Measurements from ENCODE around the gene DCX.

Gene DCX

GRCh38 chrX:111376897-111377578, 35.0 kb downstream of the DCX start:
- no peaks in the 10 kb centered on the region for H3K9me3 ChIP-seq (ENCODE audit: insufficient read depth, low read length, severe bottlenecking)
- no peaks in the 10 kb centered on the region for H4K20me1 ChIP-seq (ENCODE audit: insufficient read depth, low read length)
- H3K36me3 ChIP-seq (ENCODE audit: insufficient read depth, low read length), result no peaks in the 10 kb centered on the region
- no peak for DNase-seq
- no peak overlapping the region for H3K4me3 ChIP-seq (ENCODE audit: low read depth in 1 of 2, low read length in 2 of 2)
- H3K27ac ChIP-seq (ENCODE audit: low read length), result no peak overlapping the region
- no peaks in the 10 kb centered on the region for H3K79me2 ChIP-seq (ENCODE audit: insufficient read depth, low read length)
- H3K27me3 ChIP-seq (ENCODE audit: insufficient read depth, low read length, poor library complexity), result no peaks in the 10 kb centered on the region
- H3K4me2 ChIP-seq (ENCODE audit: insufficient read depth, low read length), result no peak overlapping the region
- H2AFZ ChIP-seq (ENCODE audit: low read depth, low read length), result no peak overlapping the region
- H3K4me1 ChIP-seq (ENCODE audit: insufficient read depth, low read length), result no peaks in the 10 kb centered on the region
- TF ChIP-seq, protein P1, sequence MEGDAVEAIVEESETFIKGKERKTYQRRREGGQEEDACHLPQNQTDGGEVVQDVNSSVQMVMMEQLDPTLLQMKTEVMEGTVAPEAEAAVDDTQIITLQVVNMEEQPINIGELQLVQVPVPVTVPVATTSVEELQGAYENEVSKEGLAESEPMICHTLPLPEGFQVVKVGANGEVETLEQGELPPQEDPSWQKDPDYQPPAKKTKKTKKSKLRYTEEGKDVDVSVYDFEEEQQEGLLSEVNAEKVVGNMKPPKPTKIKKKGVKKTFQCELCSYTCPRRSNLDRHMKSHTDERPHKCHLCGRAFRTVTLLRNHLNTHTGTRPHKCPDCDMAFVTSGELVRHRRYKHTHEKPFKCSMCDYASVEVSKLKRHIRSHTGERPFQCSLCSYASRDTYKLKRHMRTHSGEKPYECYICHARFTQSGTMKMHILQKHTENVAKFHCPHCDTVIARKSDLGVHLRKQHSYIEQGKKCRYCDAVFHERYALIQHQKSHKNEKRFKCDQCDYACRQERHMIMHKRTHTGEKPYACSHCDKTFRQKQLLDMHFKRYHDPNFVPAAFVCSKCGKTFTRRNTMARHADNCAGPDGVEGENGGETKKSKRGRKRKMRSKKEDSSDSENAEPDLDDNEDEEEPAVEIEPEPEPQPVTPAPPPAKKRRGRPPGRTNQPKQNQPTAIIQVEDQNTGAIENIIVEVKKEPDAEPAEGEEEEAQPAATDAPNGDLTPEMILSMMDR (IDR thresholded peaks at IDR 0.05; ENCODE audit: borderline replicate concordance, extremely low read depth, low read length, poor library complexity, severe bottlenecking), result no peak
- TF ChIP-seq EZH2 (IDR thresholded peaks at IDR 0.05; ENCODE audit: borderline replicate concordance, low read depth, low read length, severe bottlenecking), result no peak
- no peak for ATAC-seq (ENCODE audit: insufficient read depth, low read depth)
- H3K9ac ChIP-seq (ENCODE audit: low read depth, low read length), result no peak overlapping the region

- H3K27me3 ChIP-seq (ENCODE audit: insufficient read depth, low read length, poor library complexity), result no peaks in the 10 kb centered on the region
- no peak for ATAC-seq (ENCODE audit: insufficient read depth, low read depth)
- TF ChIP-seq, protein P1 (IDR thresholded peaks at IDR 0.05; ENCODE audit: borderline replicate concordance, extremely low read depth, low read length, poor library complexity, severe bottlenecking), result no peak
- no peak for TF ChIP-seq EZH2 (IDR thresholded peaks at IDR 0.05; ENCODE audit: borderline replicate concordance, low read depth, low read length, severe bottlenecking)
- no peak overlapping the region for H3K4me3 ChIP-seq (ENCODE audit: low read depth in 1 of 2, low read length in 2 of 2)
- H3K9ac ChIP-seq (ENCODE audit: low read depth, low read length), result no peak overlapping the region
- no peaks in the 10 kb centered on the region for H3K79me2 ChIP-seq (ENCODE audit: insufficient read depth, low read length)
- H4K20me1 ChIP-seq (ENCODE audit: insufficient read depth, low read length), result no peaks in the 10 kb centered on the region
- no peak overlapping the region for H3K4me2 ChIP-seq (ENCODE audit: insufficient read depth, low read length)
- no peak overlapping the region for H3K27ac ChIP-seq (ENCODE audit: low read length)
- no peaks in the 10 kb centered on the region for H3K4me1 ChIP-seq (ENCODE audit: insufficient read depth, low read length)
- no peak for DNase-seq
- no peaks in the 10 kb centered on the region for H3K36me3 ChIP-seq (ENCODE audit: insufficient read depth, low read length)
- H2AFZ ChIP-seq (ENCODE audit: low read depth, low read length), result no peak overlapping the region
- H3K9me3 ChIP-seq (ENCODE audit: insufficient read depth, low read length, severe bottlenecking), result no peaks in the 10 kb centered on the region
Observed at GRCh38 chrX:111376486-111376885, 35.5 kb downstream of the DCX start.

- H3K4me2 ChIP-seq (ENCODE audit: insufficient read depth, low read length), result no peak overlapping the region
- H3K27ac ChIP-seq (ENCODE audit: low read length), result no peak overlapping the region
- no peaks in the 10 kb centered on the region for H3K27me3 ChIP-seq (ENCODE audit: insufficient read depth, low read length, poor library complexity)
- H3K9me3 ChIP-seq (ENCODE audit: insufficient read depth, low read length, severe bottlenecking), result no peaks in the 10 kb centered on the region
- H2AFZ ChIP-seq (ENCODE audit: low read depth, low read length), result no peak overlapping the region
- no peaks in the 10 kb centered on the region for H3K79me2 ChIP-seq (ENCODE audit: insufficient read depth, low read length)
- H3K4me1 ChIP-seq (ENCODE audit: insufficient read depth, low read length), result no peaks in the 10 kb centered on the region
- no peak overlapping the region for H3K9ac ChIP-seq (ENCODE audit: low read depth, low read length)
- ATAC-seq (ENCODE audit: insufficient read depth, low read depth), result no peak
- DNase-seq, result no peak
- H4K20me1 ChIP-seq (ENCODE audit: insufficient read depth, low read length), result no peaks in the 10 kb centered on the region
- H3K4me3 ChIP-seq (ENCODE audit: low read depth in 1 of 2, low read length in 2 of 2), result no peak overlapping the region
- TF ChIP-seq, protein P1 (IDR thresholded peaks at IDR 0.05; ENCODE audit: borderline replicate concordance, extremely low read depth, low read length, poor library complexity, severe bottlenecking), result no peak
- no peak for TF ChIP-seq EZH2 (IDR thresholded peaks at IDR 0.05; ENCODE audit: borderline replicate concordance, low read depth, low read length, severe bottlenecking)
- no peaks in the 10 kb centered on the region for H3K36me3 ChIP-seq (ENCODE audit: insufficient read depth, low read length)
Observed at GRCh38 chrX:111375747-111376146, 36.2 kb downstream of the DCX start.
